Measurements from ENCODE around the gene BRWD1. TPM values are rescaled to one million over a fixed set of nuclear protein-coding genes. Genes with fewer than 3 reads are reported as not detected.
"Not testable (repeated sequence)": the region's sequence is repeated elsewhere in the genome, so short reads cannot be mapped to it uniquely, and the experiment has no call there.

The BRWD1 gene
- total RNA-seq, 1 donor from 2014 or later: 41.0 TPM

DNA sequence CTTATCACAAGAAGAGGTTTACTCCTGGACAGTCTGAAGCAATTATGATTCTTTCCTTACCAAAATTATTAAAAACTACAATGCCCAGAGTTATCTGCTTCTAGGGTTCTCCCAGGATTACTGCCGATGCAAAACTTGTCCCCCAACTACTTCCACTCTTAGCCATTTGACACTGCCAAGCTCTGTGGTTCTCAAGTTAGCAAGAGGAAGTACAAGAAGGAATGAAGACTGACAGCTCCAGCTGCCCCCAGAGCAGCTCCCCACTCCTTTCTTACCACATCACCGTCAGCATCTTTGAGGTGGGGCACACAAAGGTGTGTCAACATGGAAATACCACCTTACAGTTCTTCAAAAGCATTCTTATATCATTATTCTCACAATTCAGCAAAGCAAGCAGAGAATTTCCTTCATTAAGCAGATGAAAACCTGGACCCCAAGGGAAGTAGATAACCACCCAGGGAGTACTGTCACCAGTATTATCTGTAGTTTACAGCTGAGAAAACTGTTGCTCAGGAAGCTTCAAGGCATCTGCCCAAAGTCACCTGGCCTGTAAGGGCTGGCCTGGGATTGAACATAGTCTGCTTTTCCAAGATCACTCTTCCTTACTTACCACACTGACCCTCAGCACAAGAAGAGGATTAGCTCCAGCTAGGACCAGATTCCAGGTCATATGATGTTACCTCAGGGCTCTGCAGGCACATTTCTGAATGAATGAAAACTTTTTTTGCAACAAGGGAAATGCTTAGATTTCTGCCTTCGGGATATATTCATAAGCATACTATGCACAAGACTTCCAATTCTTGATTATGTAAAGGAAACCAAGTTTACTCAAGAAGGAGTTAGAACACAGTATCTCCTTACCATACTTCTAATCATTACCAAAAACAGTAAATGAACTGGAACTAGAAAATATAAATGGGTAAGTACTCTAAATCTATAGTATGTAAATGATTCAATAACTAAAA, 139.4 kb downstream of the BRWD1 start:
- no peak for DNase-seq (ENCODE audit: low spot score)

DNA sequence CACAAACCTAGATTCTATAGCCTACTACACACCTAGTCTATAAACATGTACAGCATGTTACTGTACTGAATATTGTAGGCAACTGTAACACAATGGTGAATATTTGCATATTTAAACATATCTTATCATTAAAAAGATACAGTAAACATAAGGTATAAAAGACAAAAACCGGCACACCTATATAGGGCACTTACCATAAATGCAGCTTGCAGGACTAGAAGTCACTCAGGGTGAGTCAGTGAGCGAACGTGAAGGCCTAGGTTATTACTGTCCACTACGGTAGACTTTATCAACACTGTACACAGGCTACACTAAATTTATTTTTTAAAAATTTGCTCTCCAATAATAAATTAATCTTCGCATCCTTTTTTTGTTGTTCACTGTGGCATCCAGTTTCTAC, 143.5 kb downstream of the BRWD1 start:
- DNase-seq (ENCODE audit: low spot score): no peak

DNA sequence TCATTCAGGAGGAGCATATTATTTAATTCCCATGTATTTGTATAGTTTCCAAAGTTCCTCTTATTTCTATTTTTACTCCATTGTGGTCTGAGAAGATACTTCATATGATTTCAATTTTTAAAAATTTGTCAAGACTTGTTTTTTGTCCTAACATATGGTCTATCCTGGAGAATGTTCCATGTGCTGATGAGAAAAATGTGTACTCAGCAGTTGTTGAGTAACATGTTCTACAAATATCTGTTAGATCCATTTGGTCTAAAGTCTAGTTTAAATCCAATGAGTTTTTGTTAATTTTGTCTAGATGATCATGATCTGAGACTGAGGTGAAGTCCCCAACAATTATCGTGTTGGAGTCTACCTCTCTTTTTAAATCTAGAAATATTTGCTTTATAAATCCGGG, 144.6 kb downstream of the BRWD1 start:
- no peak for DNase-seq (ENCODE audit: low spot score)

DNA sequence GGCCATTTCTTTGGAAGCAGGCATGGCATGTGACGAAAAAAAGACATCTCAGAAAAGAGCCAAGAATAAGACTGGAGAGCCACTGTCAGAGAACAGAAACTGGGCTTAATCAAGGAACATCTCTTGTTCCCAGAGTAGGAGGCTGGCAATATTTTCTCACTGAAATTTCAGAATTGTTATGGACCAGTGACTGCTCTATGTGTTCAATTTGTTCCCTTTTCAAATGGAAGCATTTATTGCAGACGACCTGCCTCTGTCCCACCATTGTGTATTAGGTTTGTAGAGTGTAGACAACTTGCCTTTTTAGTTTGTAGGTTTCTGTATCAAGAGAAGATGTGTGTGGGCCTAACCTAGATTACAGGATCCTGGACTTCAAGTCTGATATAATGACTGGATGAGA, 148.9 kb downstream of the BRWD1 start:
- no peak for DNase-seq (ENCODE audit: low spot score)

DNA sequence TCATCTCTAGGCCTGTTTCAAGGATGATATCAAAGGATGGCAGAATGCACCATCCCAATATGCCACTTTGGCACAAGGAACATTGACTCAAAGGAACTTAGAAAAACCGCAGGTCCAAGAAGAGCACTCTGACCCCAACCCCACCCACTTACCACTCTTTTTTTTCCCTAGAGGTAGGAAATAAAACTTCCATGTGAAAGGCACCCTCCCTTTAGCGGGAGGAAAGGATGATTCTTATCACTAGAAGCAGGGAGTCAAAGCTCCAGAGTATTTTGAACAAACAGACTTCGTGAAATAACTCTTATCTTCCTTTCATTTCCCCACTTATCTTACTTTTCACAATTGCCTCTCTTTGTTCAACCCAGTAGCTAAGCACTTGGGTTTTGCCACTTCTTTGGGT, 152.4 kb downstream of the BRWD1 start:
- no peak for DNase-seq (ENCODE audit: low spot score)

DNA sequence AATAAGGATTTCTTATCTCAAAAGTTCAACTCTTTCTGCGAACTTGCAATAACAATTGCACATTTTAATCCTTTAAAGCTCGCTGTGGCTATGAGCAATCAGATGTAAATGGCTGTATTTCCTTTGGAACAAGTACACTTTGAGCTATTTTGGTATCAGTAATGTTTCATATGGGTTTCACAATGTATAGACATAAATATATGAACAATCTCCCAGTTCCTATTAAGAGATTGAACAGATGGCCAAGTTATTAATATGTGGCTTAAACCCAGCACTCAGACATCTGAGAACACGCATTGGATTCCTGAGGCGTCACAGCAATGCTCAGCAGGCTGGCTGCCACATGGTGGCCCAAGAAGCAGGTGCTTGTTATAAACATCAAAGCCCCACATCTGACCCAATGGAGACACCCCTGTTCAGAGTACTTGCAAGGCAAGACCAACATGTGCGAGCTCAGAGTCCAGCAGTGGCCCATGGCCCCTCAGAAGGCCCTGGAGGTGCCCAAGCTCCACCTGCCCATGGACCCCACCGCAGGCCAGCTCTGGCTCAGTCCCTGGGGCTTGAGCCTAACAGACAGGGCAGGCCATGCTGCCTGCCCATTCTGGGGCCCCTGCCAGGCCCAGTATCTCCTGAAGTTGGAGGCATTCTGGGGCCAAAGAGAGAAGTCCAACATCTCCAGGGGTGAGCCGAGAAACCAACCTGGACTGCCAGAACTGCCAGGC, 153.9 kb downstream of the BRWD1 start:
- no peak for DNase-seq (ENCODE audit: low spot score)

DNA sequence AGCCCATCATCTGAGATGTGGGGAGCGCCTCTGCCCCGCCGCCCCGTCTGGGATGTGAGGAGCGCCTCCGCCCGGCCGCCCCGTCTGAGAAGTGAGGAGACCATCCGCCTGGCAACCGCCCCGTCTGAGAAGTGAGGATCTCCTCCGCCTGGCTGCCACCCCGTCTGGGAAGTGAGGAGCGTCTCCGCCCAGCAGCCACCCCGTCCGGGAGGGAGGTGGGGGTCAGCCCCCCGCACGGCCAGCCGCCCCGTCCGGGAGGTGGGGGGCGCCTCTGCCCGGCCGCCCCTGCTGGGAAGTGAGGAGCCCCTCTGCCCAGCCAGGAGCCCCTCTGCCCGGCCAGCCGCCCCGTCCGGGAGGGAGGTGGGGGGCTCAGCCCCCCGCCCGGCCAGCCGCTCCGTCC, 156.2 kb downstream of the BRWD1 start:
- not testable (repeated sequence) for DNase-seq (ENCODE audit: low spot score)

DNA sequence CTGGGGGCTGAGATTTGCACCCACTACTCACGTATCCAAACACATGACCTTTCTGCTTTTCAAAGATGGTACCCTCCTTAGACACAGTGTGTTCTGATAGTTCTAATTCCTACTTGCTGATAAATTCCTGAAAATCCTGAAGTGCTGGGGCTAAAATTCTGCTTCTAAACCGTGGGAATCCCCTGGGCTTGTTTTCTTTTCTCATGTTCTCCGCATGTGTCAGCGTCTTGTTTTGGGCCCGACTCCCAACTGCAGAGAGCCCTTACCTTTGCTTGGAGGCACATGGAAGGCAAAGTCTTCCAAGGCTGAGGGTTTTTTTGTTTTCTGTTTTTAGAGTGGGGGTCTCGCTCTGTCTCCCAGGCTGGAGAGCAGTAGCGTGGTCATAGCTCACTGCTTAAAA, 157.4 kb downstream of the BRWD1 start:
- no peak for DNase-seq (ENCODE audit: low spot score)

DNA sequence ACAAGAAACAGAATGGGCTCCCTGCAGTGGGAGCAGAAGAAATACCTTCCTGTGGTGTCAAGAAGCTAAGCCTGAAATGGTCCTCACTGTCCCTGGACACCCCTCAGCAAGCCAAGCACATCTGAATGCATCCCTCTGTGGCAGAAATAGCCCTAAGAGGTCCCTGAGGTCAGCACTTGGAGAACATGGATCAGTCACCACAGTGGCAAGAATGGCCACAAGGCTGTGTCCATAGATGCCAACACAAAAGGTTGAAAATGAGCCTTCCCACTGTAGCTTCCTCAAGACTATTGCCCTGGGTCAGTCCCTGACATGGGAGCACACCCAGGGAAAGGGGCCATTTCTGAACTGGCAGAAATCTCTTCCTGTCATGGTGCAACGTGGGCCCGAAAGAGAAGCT, 157.9 kb downstream of the BRWD1 start:
- DNase-seq (ENCODE audit: low spot score): no peak

DNA sequence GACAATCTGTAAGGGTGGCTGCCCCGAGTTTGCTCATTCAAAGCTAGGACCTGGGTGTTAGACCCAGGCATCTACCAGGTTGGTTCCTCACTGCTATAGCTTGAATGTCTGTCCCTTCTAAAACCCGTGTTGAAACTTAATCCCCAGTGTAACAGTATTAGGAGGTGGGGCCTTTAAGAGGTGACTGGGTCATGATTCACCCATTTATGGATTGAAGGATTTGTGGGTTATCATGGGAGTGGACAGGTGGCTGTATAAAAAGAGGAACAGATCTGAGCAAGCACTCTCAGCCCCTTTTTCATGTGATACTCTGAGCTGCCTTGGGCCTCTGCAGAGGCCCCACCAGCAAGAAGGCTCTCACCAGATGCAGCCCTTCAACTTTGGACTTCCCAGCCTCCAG, 159.6 kb downstream of the BRWD1 start:
- no peak for DNase-seq (ENCODE audit: low spot score)

DNA sequence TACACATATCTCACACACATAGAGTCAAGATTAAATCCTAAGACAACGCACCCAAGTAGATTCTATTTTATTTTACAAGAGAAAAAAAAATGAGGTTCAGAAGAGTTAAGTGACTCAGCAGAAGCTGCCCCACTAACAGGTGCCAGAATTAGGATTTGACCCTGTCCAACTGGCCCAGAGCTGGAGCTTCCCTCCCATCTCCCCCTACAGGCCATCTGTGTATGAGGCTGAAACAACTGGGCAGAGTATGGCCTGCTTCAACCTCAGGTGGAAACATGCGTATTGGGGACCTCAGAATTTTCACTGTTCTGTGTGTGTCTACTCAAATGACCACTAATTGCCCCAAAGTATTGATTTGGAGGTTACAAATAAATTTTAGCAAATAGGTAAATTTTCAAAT, 160.1 kb downstream of the BRWD1 start:
- DNase-seq (ENCODE audit: low spot score): no peak

DNA sequence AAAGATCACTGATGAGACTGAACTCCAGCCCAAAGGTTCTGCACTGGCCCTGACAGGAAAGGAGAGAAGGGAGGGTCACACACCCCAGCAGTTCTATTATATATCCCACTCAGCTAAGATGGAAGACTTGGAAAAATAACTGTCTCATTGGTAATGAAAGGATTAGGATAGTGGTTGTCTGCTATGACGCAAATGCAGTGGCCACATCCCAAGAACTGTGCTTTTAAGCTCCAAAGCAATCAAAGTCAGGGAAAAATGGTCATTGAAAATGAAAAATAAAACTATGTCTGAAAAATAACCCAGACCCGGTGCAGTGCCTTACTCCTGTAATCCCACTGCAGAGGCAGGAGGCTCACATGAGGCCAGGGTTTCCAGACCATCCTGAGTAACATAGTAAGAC, 161.2 kb downstream of the BRWD1 start:
- DNase-seq (ENCODE audit: low spot score): no peak

DNA sequence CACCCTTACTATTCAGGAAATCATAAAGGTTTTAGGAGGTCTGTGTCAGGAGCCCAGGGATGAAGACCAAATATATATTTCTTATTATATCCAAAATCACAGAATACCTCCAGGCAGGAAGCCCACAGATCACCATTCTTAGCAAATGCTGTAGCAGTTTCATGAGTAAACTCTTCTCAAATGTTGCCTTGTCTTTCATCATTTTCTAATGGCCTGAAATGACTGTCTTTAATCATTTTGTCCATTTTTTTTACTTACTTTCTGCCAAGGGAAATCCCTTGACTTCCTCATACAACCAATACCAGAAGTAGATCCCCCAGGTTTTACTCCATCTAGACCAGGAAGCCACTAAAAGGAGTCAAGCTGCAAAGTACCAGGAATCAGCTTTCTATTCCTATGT, 162.6 kb downstream of the BRWD1 start:
- no peak for DNase-seq (ENCODE audit: low spot score)

DNA sequence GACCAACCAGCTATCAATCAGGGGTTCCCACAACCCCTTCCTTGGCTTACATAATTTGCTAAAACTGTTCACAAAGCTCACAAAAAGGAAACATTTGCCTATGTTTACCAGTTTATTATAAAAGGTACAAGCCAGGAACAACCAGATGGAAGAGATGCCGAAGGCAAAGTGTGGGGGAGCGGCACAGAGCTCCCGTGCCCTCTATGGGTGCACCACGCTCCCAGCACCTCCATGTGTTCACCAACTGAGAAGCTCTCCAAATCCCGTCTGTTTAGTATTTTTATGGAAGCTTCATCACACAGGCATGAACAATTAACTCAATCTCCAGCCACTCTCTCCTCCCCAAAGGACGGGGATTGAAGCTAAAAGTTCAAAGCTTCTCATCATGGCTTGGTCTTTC, 163.1 kb downstream of the BRWD1 start:
- DNase-seq (ENCODE audit: low spot score): no peak

DNA sequence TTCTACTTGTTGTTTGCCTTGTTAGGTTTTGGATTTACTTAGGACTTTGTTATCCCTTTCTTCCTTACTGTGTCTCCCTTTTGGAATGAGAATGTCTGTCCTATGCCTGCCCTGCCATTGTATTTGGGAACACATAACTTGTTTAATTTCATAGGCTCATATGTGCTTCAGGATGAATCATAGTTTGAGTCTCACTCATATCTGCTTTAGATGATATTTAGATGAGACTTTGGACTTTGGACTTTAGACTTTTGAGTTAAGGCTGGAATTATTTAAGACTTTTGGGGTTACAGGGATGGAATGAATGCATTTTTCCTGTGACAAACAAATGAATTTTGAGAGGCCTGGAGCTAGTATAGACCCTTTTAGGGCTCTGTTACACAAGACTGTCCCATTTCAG, 163.6 kb downstream of the BRWD1 start:
- DNase-seq (ENCODE audit: low spot score): no peak

DNA sequence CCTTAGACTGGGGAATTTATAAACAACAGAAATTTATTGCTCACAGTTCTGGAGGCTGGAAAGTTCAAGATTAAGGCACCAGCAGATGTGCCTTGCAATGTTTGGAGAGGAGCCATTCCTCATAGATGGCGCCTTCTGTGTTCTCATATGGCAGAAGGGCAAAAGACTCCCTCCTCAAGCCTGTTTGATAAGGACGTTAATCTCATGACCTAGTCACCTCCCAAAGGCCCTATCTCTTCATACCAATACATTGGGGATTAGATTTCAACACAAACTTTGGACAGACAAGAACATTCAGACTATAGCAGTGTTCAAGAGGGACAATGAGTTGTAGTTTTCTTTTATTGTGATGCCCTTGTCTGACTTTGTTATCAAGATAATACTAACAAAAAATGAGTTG, 164.5 kb downstream of the BRWD1 start:
- no peak for DNase-seq (ENCODE audit: low spot score)

DNA sequence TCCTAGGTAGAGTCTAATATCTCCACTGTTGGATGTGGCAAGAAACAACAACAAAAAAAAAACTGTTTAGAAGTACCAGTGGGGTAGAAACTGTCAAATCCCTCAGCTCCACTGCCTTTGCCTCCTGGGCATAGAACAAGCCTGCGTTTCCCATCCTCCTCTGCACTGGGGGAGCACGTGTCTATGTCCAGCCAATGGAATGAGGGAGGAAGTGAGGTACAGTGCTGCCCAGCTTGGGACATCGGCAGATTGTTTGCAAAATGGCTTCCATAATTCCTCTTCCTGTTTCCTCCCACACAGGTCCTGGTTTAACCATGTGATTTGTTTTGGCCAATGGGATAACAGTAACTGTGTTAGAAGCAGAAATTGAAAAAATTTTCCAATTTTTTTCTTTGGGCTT, 169.2 kb downstream of the BRWD1 start:
- DNase-seq (ENCODE audit: low spot score): no peak

DNA sequence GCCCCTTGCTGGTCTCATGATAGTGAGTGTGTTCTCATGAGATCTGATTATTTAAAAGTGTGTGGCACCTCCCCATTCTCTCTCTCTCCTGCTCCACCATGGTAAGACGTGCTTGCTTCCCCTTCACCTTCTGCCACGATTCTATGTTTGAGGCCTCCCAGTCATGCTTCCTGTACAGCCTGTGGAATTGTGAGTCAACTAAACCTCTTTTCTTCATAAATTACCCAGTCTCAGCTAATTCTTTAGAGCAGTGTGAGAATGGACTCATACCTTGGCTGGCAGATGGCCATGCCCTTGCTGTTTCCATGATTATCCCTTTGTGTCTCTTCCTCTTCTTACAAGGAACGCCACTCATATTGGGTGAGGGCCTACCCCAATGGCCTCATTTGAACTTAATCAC, 170.5 kb downstream of the BRWD1 start:
- DNase-seq (ENCODE audit: low spot score): no peak

DNA sequence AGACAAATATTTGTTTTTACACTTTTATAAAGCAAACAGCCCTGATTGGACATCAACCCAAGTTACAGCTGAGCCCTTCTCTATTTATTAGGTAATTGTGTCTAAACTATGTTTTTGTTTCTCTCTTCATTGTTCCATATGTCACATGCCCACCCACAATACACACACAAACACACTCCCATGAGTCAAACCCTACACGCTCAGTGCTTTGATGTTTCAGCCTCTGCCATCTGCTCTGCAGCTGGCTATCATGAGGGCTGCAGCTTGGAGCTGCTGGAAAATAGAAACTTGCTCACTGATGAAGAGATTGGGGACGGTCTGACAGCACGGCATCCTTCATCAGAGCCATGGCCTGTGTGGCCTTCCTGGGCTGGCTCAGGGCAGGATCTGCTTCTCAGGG, 171.9 kb downstream of the BRWD1 start:
- no peak for DNase-seq (ENCODE audit: low spot score)

DNA sequence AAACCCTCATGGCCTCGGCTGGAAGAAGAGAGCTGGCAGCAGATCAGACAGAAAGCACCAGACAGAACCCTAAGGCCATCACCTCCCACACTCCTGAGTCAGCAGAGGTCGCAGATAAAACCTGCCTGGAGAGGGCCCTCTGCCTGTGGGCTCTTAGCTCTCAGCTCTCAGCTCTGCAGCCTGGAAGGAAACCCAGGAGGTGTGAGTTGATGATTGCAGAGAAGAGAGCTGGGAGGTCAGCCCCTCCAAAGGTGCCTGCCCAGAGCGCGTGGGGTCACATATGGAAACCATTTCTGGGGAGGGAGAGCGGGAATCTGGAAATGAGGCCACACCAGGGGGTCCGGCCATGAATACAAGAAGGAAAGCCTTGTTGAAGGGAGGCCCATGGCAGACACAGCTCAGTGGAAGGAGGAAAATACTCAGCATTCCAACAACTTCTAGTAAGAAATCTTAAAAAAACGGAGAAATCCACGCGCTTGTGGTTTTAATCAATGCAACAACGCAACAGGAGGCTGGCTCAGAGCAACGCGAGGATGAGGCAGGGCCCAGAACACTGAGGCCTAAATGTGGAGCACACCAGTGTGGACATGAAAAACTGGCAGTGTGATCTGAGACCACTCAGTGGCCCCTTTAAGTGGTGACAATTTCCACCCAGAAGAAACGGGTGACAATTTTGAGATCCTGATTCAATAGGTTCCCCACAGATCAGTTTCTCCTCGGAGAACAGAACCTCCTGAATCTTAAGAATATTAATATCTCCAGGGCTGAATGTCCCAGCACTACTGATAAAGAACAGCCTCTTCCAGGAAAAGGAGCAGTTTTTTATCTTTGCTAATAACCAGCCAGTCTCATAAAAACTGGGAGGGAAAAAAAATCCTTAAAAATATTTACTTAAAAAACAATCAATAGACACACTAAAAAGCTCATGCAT, 175.9 kb downstream of the BRWD1 start:
- no peak for DNase-seq (ENCODE audit: low spot score)

DNA sequence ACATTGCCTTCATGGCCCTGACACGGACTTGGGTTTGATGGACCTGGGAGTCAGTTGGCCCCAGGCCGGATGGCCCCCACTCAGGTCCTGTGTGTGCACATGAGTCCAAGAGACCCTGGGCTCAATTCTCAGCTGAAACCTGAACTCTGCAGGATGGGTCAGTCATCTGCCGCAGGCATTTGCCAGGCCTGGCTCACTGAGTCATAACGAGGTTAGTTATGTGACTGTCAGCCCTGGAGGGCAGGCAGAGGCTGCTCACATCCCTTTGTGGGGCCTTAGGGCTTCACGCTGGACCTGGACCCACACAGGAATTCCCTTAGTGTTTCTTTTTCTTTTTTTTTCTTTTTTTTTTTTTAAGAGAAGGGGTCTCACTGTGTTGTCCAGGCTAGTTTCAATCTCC, 176.7 kb downstream of the BRWD1 start:
- no peak for DNase-seq (ENCODE audit: low spot score)

DNA sequence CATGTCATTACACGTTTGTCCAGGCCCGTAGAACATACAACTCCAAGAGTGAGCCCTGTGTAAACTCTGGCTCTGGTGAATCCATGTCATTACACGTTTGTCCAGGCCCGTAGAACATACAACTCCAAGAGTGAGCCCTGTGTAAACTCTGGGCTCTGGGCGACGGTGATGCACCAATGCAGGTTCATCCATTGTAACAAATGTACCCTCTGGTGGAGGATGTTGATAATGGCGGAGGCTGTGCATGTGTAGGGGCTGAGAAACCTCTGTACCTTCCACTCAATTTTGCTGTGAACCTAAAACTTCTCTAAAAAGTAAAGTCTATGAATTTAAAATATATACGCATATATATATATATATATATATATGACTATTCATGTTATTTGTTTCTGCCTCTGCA, 177.3 kb downstream of the BRWD1 start:
- DNase-seq (ENCODE audit: low spot score): not testable (repeated sequence)
